Heart left ventricle (tissue), 13 donors: ENCODE measurements around the gene HIVEP2.

ENCODE experiments used
- POLR2A ChIP-seq, 2 donors: fragments of 450-650 bp; IDR thresholded peaks; one replicate each; pipeline ENCODE4 v1.6.1; 2017; ENCODE audit warnings: antibody characterized with exemption in 2 of 2, mild to moderate bottlenecking in 2 of 2, moderate library complexity in 2 of 2
- TF ChIP-seq, protein P1 (sequence below), 12 donors: fragments of 200-600 bp; sonication (generic) in 4 of 12; IDR thresholded peaks; one replicate each; pipeline versions ENCODE4 v1.5.0 to v1.8.0; 2018 to 2022; ENCODE audit warnings: antibody characterized with exemption in 12 of 12, mild to moderate bottlenecking in 5 of 12
- donor health status: ischemic (EF 13 %, LVEDD 7.1; RV severe dilation, severe dysfunction).
- donor health status: DM: no; HTN: yes; CAD: no.
- donor health status: DM: no; HTN: no; CAD: no.
- donor health status: ischemic (EF 25% LVEDD 6.9; RV normal size, moderate dysfunction).
- donor health status: ischemic (EF 25% LVEDD 5.7; RV mildly dilated, moderate dysfunction).
- donor health status: ischemic (EF 35%, LVEDD 5.7; RV mildly dilated, moderate dysfunction).
- donor health status: nonischemic (EF 11% LVEDD 7.7; RV severe dilation, severe dysfunction).
- donor health status: DM: yes; HTN: yes; CAD: no.
- donor health status: PGD.
- donor health status: ischemic (EF 29% LVEDD 5.4; RV normal size, mild dysfunction).
- donor health status: nonischemic (EF 23%, LVEDD 6.1; RV moderate dilation, normal function).

DNA sequence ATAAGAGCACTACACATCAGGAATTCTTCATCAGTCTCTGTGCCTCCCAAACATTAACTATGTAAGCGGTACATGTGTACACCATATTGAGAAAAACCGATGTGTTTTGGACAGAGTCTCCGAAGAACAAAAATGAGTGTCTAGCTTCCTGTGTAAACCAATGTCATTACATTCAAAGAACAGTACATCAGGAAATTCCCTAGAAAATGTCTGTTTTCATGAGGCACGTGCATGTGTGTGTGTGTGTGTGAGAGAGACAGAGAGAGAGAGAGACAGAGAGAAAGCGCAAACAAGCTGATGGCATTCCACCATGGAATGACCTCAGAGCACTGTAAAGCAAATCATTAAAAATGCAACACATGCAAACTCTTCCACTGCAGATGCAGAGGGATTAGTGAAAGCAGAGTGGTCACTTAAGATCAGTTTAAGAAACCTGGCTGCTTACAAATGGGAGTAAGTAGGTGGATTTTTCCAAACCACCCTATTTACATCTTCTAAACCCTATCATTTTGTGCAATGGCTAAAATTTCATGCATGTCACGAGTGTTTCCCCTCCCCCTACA, 133.9 kb downstream of the HIVEP2 start:
- TF ChIP-seq, protein P1, sequence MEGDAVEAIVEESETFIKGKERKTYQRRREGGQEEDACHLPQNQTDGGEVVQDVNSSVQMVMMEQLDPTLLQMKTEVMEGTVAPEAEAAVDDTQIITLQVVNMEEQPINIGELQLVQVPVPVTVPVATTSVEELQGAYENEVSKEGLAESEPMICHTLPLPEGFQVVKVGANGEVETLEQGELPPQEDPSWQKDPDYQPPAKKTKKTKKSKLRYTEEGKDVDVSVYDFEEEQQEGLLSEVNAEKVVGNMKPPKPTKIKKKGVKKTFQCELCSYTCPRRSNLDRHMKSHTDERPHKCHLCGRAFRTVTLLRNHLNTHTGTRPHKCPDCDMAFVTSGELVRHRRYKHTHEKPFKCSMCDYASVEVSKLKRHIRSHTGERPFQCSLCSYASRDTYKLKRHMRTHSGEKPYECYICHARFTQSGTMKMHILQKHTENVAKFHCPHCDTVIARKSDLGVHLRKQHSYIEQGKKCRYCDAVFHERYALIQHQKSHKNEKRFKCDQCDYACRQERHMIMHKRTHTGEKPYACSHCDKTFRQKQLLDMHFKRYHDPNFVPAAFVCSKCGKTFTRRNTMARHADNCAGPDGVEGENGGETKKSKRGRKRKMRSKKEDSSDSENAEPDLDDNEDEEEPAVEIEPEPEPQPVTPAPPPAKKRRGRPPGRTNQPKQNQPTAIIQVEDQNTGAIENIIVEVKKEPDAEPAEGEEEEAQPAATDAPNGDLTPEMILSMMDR (IDR thresholded peaks at IDR 0.05): no peak
- no peak for TF ChIP-seq POLR2A (IDR thresholded peaks at IDR 0.05)
